Left forelimb (tissue), 1 donor: ENCODE measurements around the gene TEX10.
A peak's percentile ranks its signal among the peaks of the same experiment; 100 is the strongest.
"Not testable (repeated sequence)": the region's sequence is repeated elsewhere in the genome, so short reads cannot be mapped to it uniquely, and the experiment has no call there.

Experiments used
- DNase-seq: peaks from one replicate; pipeline ENCODE4 v3.0.0-alpha.2; 2018; ENCODE audit warnings: low spot score

Gene TEX10

GRCh38 chr9:100352727-100353505 is at the start of gene TEX10:
Gene TEX10, minus strand, starts transcription at chr9:100352942. Its CDS starts 3,579 bp downstream, at chr9:100349363.
- peak; percentile 95 for DNase-seq

DNA sequence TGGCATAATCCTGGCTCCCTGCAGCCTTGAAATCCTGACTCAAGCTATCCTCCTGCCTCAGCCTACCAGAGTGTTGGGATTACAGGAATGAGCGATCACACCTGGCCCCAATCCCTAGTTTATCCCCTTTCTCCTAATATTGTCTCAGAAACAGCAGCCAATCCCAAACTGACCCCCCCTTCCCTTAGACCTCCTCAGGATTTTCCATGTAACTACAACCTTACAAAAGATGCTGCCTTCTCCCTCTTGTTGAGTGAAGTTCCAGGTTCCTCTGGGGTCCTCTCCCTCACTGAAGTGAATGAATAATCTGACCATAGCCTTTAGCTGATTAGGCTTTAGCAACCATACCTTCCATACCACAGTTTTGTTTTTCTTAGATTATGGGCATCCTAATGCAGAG is 48.3 kb upstream of the TEX10 start:
- DNase-seq = no peak

DNA sequence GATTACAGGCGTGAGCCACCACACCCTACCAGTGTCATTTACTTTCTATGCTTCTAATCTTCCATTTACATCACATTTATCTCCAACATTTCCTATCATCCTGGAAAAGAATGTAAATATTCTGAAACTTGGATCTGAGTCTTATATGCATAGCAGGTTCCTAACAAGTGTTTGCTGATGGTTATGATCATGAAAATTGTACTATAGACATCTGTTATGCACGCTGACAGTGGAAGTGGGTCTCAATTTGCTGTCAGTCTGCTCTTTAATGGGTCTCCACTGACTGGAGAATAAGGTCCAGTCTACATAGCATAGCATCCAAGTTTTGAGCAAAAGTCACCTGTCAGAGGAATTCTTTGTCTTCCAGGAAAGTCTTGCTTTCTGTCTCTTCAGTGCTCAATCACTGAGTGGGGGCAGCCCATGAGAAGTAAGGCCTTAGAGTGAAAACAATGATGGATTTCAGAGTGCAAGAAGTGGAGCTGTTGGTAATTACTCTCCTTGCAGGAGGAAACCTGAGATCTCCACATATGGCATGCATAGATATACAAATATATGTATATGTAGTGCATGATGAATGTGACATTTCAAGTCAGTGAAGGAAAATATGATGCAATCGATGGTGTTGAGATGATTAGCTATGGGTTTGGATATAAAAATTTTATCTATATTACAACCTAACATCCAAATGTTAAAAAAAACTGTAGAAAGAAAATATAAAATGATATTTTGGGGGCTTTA is 45.0 kb upstream of the TEX10 start:
- DNase-seq = no peak

DNA sequence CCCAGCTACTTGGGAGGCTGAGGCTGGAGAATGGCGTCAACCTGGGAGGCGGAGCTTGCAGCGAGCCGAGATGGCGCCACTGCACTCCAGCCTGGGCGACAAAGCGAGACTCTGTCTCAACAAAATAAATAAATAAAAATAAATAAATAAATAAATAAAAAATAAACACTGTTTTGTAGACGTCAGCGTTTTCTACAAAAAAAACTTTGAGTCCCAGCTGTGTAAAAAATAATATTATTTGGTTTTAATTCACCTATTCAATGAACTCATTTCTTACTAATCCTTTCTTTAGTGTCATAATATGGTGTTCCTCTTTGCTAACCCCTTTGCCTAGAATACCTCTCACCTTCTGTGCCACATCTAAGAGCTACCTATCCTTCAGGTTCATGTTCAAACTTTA is 44.0 kb upstream of the TEX10 start:
- no peak for DNase-seq

GRCh38 chr9:100394816-100395215 is 42.1 kb upstream of the TEX10 start:
- no peak for DNase-seq

- no peak for DNase-seq
Observed at GRCh38 chr9:100394032-100394695, 41.4 kb upstream of the TEX10 start.

DNA sequence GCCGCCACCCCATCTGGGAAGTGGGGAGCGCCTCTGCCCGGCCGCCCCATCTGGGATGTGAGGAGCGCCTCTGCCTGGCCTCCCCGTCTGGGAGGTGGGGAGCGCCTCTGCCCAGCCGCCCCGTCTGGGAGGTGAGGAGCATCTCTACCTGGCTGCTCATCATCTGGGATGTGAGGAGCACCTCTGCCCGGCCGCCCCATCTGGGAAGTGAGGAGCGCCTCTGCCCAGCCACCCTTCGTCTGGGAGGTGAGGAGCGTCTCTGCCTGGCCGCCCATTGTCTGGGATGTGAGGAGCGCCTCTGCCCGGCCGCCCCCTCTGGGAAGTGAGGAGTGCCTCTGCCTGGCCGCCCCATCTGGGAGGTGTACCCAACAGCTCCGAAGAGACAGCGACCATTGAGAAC is 40.2 kb upstream of the TEX10 start:
- DNase-seq = not testable (repeated sequence)

GRCh38 chr9:100379862-100380261 is 27.1 kb upstream of the TEX10 start:
- DNase-seq = no peak

GRCh38 chr9:100377015-100377414 is 24.3 kb upstream of the TEX10 start:
- DNase-seq = no peak

DNA sequence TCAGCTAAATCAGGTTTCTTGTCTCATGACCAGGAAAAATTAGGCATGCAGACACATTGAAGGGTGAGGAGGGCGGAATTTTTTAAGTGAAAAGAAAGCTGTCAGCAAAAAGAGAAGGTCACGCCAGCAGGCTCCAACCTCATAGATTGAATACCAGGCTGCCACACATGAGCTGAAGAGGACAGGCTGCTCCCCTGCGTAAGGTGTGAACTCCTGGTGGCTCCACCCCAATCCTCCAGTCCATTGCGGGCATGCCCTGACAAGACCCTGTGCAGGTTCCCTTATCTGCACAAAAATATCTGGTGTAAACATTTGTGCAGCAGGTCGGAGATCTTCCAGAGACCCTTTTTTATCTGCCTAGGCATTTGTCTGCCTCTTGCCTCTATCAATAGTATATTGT is 22.9 kb upstream of the TEX10 start:
- DNase-seq = no peak

- DNase-seq = no peak
Observed at GRCh38 chr9:100372648-100373047, 19.9 kb upstream of the TEX10 start.

DNA sequence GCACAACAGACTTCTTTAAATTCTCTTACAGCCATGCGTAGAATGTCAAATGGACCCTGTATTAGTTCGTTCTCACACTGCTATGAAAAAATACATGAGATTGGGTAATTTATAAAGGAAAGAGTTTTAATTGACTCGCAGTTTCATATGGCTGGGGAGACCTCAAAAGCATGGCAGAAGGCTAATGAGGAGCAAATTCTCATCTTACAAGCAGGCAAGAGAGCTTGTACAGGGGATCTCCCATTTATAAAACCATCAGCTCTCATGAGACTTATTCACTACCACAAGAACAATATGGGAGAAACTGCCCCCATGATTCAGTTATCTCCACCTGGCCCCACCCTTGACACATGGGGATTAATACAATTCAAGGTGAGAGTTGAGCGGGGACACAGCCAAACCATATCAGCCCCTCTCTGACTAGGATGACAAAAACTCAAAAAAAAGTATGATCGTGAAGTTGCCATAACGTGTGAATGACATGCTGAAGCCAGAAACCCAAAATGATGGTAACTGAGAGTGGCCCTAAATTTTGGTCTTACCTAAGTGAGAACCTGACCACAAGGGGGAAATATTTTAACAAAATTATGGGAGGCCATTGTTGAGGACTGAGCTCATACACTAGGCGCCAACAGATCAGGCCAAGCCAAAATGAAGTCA is 17.5 kb upstream of the TEX10 start:
- DNase-seq = no peak

DNA sequence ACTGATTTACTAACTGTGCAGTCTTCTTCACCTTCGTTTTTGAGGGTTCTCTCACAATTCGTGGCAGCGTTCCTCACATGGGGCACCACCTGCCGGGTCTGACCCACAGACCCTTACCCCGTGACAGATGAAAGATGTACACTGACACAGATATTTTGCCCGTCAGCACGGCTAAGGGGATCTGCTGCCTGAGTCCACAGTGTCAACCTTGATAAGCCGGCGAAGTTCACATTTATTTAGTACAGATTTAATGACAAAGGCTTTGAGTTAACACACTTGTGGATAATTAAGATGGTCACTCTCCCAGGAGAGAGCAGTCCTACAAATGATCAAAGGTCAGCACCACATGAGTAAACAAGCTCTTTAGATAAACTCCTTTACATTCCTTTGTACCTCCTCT is 15.9 kb upstream of the TEX10 start:
- DNase-seq = no peak

GRCh38 chr9:100366121-100366520 is 13.4 kb upstream of the TEX10 start:
- DNase-seq = no peak

DNA sequence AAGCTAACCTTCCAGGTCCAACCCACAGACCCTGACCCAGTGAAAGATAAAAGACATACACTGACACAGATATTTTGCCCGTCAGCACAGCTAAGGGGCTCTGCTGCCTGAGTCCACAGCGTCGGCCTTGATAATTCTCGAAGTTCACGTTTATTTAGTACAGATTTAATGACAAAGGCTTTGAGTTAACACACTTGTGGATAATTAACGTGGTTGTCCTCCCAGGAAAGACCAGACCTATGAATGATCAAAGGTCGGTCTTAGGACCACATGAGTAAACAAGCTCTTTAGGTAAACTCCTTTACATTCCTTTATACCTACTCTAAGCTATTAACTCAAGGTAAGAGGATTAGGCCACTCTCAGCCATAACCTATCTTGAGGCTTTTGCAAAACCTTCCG is 11.3 kb upstream of the TEX10 start:
- no peak for DNase-seq

- DNase-seq = no peak
Observed at GRCh38 chr9:100359057-100359456, 6.3 kb upstream of the TEX10 start.

GRCh38 chr9:100357501-100357900 is 4.8 kb upstream of the TEX10 start:
- no peak for DNase-seq

GRCh38 chr9:100355561-100355960 is 2.8 kb upstream of the TEX10 start:
- no peak for DNase-seq

DNA sequence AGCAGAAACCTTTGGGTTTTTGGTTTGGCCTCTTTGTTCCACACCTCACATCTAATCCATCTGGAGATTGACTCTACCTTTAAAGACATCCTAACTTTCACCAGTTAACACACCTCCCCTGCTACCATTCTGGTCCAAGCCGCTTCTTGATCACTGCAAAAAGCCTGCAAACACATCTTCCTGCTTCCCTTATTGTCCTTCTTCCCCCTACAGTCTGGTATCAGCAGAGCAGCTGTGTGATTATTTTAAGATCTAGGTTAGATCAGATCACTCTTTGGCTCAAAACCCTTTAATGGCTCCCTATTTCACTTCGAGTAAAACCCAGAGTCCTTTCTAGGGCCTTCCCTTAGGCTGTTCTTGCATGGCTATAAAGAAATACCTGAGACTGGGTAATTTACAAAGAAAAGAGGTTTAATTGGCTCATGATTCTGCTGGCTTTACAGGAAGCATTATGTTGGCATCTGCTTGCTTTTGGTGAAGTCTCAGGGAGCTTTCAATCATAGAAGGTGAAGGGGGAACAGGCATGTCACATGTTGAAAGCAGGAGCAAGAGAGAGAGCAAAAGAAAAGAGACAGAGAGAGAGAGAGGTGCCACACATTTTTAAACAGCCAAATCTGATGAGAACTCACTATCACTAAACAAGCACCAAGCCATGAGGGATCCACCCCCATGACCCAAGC is 1.5 kb upstream of the TEX10 start:
- no peak for DNase-seq

DNA sequence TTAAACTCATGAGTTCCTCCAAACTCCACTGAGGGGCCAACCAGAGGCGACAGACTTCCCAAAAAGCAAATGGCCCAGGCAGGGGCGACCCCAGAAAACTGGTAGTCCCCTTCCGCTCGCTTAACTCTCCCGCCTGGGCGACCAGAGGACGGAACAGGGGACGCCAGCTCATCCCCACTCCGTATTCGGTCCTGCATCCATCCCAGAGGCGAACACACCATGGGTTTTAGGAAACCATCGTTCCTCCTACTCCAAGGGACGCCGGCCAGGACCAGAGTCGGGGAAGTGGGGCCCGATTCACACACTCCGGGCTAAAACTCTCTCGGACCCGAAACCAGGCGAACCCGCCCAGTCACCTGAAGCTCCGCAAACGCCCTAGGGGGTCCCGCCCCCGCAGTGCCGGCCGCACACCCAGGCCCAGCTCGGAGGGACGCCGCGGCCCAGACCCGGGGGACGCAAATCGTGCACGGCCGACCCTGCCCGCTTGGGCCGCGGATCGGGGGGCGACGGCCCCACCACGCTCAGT is 478 bp downstream of the TEX10 start:
- no peak for DNase-seq

- DNase-seq = no peak
Observed at GRCh38 chr9:100351508-100351907, 1.2 kb downstream of the TEX10 start.

DNA sequence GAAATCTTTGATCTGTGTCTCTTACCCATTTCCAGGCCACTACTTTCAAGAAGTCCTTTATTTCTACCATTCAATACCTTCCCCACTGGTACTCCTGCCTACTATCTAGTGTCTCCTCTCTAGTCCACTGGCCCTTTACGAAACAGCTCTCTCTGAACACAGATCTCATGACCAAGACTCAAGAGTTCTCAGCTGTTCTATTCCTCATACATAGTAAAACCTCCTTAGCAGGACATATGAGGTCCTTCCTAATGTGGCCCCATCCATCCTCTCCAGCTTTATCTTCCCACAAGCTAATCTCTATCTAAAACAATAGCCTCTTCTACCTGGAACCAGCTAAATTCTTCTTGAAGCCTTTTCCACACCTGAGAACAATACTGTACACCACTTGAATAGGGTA is 2.6 kb downstream of the TEX10 start:
- no peak for DNase-seq
